BE2C (cell line): Measurements from ENCODE around the gene LRRC73.

Source experiments
- DNase-seq: peaks from one replicate; pipeline ENCODE4 v3.0.0-alpha.2; 2020
- H3K27me3 ChIP-seq: fragments of 250-450 bp; sonication (Bioruptor Pico); 2 replicates; pipeline ENCODE4 v1.5.1; 2020; ENCODE audit warnings: mild to moderate bottlenecking
- H3K36me3 ChIP-seq: fragments of 250-450 bp; sonication (Bioruptor Pico); 2 replicates; pipeline ENCODE4 v1.5.1; 2020; ENCODE audit warnings: mild to moderate bottlenecking
- H3K4me1 ChIP-seq: fragments of 250-450 bp; sonication (Bioruptor Pico); 2 replicates; pipeline ENCODE4 v1.5.1; 2020
- H3K4me3 ChIP-seq: 2 replicates; pipeline ENCODE4 v1.5.1; 2011; ENCODE audit warnings: low read depth, low read length
- H3K9me3 ChIP-seq: fragments of 250-450 bp; sonication (Bioruptor Pico); 2 replicates; pipeline ENCODE4 v1.5.1; 2020
- CTCF ChIP-seq: IDR thresholded peaks from 2 replicates; pipeline ENCODE4 v1.5.1; 2012; ENCODE audit warnings: mild to moderate bottlenecking, low read depth, low read length

Gene LRRC73

GRCh38 chr6:43515808-43516207 is 5.7 kb upstream of the LRRC73 start:
- no peak for DNase-seq
- no peak for TF ChIP-seq CTCF
- Histone ChIP-seq H3K9me3 (no peaks in the 10 kb centered on the region), H3K4me1 (no peaks in the 10 kb centered on the region; the same call in 1 of the 2 replicates), H3K4me3 (peak overlapping the region; percentile 100), H3K36me3 (peaks cover 39% of the 10 kb centered on the region), H3K27me3 (no peaks in the 10 kb centered on the region)

GRCh38 chr6:43511824-43512415 is 1.8 kb upstream of the LRRC73 start:
- Histone ChIP-seq H3K9me3 (no peaks in the 10 kb centered on the region), H3K27me3 (no peaks in the 10 kb centered on the region), H3K36me3 (peaks cover 14% of the 10 kb centered on the region), H3K4me1 (no peaks in the 10 kb centered on the region), H3K4me3 (no peak overlapping the region)
- DNase-seq: no peak
- no peak for TF ChIP-seq CTCF

GRCh38 chr6:43510827-43511163 is 649 bp upstream of the LRRC73 start:
- DNase-seq: no peak
- TF ChIP-seq CTCF: no peak
- H3K4me1 ChIP-seq: no peaks in the 10 kb centered on the region
- no peaks in the 10 kb centered on the region for H3K9me3 ChIP-seq
- peak overlapping the region; percentile 54 for H3K4me3 ChIP-seq
- peaks cover 14% of the 10 kb centered on the region for H3K36me3 ChIP-seq
- no peaks in the 10 kb centered on the region for H3K27me3 ChIP-seq

- H3K36me3 ChIP-seq: peaks cover 9% of the 10 kb centered on the region
- TF ChIP-seq CTCF: no peak
Measured at GRCh38 chr6:43509142-43509983, 783 bp downstream of the LRRC73 start.

GRCh38 chr6:43508481-43509141 is 1.5 kb downstream of the LRRC73 start:
- no peaks in the 10 kb centered on the region for H3K27me3 ChIP-seq
- no peak for TF ChIP-seq CTCF
- H3K4me3 ChIP-seq: no peak overlapping the region
- no peaks in the 10 kb centered on the region for H3K9me3 ChIP-seq
- H3K36me3 ChIP-seq: peaks cover 10% of the 10 kb centered on the region
- no peak for DNase-seq
- H3K4me1 ChIP-seq: no peaks in the 10 kb centered on the region

More at GRCh38 chr6:43509142-43509983, 783 bp downstream of the LRRC73 start:
- Histone ChIP-seq H3K4me3 (peak overlapping the region; percentile 54), H3K27me3 (no peaks in the 10 kb centered on the region), H3K9me3 (no peaks in the 10 kb centered on the region), H3K4me1 (no peaks in the 10 kb centered on the region)
- no peak for DNase-seq
